Stimulated activated CD8-positive, alpha-beta memory T cell treated with anti-CD3 and anti-CD28 coated beads, Interleukin-2, amount 100 ng/mL, for 1 hour (primary cell): Measurements from ENCODE around the gene ASXL1.
"Not testable (repeated sequence)": the region's sequence is repeated elsewhere in the genome, so short reads cannot be mapped to it uniquely, and the experiment has no call there.

ENCODE experiments used
- DNase-seq, 2 donors: peaks; one replicate each; pipeline ENCODE4 v3.0.0-alpha.2; 2020; ENCODE audit warnings: low read depth in 2 of 2

ASXL1 gene

DNA sequence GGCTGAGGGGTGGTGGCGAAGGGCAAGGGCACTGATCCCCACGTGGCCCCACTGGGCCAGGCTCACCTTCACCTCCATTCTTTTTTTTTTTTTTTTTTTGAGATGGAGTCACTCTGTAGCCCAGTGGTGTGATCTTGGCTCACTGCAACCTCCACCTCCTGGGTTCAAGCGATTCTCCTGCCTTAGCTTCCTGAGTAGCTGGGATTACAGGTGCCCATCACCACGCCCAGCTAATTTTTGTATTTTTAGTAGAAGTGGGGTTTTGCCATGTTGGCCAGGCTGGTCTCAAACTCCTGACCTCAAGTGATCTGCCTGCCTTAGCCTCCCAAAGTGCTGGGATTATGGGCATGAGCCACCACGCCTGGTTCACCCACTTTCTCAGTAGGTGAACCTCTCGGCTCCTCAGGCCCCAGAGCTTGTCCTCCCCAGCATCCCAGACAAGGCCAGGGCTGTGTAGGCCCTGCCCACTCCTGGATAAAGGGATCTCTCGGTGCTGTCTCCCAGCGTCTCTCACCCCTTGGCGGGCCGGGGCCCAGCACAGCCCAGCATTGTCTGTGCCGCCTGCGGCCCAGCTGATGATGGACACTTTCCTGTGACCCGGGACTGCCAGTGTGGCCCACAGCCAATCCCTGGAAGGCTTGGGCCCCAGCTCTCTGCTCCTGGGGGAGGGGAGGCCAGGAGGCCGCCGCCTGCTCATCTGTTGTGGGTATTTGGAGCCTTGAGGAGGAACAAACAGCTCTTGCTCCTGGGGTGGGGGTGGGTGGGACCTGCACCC is 108.0 kb downstream of the ASXL1 start:
- DNase-seq = not testable (repeated sequence)

DNA sequence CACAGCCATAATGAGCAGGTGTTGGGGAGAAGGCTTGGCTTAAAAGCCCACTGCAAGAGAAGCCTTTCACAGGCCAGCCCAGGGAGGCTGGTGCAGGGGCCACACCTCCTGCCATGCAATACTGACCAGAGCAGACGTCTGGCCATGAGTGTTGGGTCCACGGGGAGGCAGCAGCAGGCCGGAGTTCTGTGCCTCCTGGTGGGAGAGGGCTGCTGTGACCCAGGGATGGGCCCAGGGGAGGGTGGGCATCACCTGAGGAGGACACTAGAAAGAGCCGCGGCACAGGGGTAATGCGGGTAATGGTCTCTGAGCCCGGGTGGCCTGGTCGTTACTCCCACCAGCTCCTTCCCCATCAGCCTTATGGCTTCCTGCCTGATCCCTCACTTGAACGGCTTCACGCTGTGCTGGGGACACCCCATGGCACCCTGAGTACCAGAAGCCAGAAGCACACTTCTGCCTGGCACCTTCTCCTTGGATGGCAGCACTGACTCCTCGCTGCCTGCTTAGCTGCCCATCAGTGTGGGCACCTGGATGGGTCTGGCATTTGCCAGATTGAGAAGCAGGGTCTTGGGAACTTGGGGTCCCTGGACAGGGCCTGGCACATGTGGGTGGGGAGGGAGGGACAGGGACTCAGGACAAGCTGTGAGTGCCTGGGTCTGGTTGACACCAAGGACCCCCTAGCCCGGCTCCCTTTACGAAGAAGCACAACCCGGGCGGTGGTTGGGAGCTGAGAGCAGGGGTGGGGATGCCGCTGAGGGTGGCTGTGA is 108.8 kb downstream of the ASXL1 start:
- no peak for DNase-seq

DNA sequence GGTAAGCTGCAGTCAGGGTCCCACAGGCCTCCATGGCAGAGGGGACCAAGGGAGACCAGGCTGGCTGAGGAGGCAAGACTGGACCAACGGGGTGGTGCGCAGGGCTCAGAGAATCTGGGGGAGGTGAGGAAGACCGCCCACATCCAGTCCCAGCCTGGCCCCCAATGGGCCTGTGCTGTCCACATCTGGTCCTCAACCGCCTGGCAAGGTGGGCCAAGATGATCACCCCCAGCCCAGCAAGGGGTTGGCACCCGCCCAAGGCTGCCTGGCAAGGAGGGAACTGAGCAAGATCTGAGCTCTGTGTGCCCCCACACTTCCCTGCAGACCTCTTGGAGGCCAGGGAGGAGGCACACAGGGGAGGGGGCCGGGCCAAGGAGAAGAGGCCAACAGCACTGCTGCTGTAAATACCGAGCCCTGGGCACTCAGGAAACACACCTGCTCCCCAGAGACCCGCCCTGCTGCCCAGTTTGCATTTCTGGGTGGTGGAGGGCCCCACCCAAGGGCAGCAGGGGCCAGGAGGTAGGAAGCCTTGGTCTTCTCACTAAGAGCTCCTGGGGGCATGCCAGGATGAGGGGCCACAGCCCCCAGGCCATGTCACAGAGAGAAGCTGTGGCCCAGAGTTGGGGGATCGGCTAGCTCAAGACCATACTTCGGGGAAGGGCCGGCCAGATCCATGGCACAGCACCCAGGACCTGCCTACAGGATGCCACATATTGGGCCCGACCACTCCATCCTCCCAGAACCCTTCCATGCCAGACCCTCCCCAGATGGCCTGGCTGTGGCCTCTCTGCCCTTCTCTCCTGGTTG is 109.6 kb downstream of the ASXL1 start:
- no peak for DNase-seq

DNA sequence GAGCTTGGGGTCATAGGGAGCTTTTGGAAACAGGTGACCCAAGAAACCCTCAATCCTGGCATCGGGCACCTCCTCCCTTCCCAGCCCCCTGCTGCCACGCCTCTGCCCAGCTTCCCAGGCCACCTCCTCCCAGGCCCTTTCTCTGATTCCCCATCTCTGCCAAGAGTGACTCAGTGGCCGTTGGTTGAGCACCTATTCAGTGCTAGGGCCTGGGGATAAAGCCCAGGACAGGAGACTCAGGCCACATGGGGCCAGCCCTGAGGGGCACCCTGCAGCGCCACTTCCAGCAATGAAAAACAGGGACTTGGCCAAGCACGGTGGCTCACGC is 110.1 kb downstream of the ASXL1 start:
- no peak for DNase-seq

DNA sequence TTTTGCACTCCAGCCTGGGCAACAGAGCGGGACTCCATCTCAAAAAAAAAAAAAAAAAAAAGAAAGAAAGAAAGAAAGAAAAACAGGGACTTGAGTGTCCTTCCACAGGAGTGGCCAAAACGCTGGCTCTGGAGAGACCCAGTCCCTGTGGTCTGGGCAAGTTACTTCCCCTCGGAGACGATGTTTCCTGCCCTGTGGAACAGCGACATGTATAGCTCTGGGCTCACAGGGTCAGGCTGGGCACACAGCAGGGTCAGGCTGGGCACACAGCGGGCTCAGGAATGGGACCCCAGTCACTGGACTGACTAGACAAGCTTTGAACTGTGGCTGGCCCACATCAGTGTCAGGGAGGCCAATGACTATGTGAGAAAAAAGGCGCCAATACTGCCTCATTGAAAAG is 110.7 kb downstream of the ASXL1 start:
- no peak for DNase-seq

DNA sequence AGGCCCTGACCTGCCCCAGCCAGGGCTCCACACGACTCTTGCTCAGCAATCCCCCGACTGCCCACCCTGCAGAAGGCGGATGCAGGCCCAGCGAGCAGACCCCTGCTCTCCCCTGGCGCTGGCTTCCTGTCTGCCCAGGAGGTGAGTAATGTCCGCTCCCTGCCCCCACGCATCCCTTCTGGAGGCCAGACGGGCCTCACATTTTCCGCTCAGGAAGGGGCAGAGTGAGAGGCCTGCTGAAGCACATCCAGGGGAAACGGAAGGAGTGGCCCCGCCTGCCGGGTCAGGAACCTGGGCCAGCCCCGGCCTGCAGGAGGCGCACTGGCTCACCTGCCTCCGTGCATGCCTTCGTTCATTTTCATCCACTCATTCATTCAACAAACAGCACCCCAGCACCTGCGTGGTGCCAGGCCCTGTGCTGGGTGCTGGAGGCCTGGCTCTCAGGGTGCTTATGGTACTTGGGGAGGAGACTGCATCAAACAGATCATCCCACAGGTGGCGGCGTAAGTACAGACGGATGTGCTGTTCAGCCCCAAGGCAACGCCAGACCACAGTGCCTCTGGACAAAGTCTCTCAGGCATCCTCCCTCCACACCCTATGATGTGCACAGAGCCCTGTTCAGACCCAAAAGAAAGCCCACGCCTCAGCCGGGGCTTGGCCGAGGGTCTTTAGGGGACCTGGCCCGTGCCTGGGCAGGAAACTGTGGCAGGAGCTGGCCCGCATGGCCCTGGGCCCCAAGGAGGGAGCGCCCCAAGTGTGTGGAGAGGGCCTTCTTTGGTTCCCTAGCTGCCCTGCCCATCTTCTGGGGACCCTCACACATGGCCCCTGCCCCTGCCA is 112.1 kb downstream of the ASXL1 start:
- DNase-seq = no peak

DNA sequence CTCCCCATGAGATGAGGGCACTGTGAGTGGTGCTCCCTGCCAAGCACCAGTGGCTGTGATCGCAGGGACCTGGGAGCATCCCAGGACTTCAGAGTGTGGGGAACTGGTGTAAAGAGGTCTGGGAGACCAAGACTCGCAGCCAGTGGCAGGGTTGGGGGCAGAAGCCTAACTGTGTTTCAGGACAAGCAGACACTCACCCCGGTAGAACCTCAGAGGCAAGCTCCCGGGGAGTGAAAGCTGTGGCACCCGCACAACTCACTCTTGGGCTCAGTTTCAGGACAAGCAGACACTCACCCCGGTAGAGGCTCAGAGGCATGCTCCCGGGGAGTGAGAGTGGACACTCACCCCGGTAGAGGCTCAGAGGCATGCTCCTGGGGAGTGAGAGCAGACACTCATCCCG is 112.8 kb downstream of the ASXL1 start:
- no peak for DNase-seq

DNA sequence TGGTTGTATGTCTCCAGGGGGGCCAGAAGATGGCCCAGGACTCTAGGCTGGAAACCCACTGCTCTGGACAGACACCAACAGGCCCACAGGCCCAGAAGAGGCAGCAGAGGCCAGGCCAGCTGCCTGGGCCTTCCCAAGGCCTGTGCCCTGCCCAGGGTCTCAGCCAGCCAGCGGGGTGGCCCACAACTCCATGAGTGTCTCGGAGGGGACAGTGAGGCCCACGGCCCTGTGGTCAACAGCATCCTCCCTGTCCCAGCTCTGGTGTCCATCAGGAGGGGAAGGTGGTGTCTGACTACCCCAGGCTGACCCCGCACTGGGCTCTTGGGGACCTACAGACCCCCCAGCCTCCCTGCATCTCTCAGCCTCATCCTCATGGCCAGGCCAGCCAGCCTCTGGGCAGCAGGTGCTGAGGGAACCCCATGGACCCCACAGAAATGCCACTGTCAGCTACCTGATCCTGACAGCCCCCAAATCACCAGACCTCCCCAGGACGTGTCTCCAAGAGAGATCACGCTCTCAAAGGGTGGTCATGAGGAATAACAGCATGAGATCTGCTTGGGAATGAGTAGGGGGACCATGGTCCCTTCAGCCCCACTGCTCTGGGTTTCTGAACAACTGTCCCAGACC is 114.6 kb downstream of the ASXL1 start:
- DNase-seq = no peak

DNA sequence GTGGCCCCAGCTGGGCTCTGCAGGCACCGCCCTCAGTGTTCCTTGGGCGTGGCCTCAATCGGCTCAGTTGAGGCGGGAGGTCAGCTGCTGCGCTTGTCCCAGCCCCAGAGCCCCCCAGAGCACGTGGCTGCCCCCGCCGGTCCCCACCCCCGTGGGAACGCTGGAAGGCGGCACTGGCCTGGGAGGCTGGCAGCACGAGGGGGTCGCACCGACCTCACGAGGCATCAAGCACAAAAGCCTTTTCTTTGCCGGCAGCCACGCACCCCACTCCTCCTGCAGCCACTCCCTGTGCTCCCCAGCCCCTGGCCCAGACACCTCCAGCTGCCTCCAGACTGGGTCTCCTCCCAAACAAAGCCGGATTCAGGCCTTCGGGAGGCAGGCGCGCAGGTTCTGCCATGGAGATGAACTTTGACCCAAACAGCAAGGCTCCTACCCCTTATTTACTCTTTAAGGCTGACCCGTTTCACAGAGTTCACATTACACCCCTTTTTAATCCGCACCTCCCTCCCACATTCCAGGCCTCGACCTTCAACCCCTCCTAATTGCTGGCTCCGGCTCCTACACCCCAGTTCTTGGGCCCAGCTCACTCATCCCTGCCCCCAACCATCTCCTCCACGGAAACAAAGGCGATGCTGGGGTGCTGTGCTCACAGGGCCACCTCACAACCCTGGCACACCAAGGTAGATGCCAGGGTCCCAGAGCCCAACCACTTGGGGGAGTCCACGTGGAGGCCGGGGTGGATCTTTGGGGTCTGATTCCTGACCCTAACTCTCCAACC is 115.3 kb downstream of the ASXL1 start:
- DNase-seq = no peak

DNA sequence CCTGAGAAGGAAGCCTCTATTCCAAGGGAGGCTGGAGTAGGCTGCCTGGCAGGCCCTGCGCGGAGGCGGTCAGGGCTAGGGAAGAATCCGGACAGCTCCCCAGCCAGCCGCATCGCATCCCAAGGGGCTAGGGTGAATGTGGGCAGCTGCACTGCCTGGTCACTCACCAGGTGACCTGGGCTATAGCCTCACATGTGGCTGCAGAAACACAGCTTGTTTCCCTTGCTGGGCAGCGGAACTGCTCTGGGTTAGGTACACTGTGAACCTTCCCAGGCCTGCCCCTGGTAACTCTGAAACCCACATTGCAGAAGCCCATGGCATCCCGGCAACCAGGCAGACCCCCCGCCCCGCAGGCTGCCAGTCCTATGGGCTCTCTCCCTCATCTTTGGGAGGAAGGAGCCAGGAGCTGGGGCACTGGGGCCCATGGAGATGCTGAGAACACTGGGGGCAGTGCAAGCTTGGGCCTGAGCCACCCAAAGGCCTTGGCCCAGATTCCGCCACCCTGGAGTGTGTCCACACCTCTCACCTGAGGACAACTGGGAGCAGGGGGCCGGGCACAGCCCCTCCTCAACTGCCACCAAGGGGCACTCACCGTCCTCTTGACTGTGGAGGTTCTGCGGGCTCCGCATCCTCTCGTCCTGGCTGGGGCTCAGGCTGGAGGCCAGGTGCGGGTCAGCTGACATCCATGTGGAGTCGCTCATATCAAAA is 116.0 kb downstream of the ASXL1 start:
- no peak for DNase-seq

DNA sequence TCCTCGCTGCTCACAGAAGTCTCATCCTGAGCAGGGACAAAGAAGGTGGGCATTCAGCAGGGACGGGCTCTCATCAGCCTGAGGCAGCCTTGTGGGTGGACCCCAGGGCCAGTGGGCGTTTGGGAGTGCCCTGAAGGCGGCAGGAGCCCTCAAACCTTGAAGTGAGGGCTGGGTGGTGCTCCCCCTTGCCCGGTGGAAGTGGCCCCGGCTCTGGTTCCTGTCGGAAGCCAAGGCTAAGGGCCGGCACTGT is 116.5 kb downstream of the ASXL1 start:
- DNase-seq = no peak

DNA sequence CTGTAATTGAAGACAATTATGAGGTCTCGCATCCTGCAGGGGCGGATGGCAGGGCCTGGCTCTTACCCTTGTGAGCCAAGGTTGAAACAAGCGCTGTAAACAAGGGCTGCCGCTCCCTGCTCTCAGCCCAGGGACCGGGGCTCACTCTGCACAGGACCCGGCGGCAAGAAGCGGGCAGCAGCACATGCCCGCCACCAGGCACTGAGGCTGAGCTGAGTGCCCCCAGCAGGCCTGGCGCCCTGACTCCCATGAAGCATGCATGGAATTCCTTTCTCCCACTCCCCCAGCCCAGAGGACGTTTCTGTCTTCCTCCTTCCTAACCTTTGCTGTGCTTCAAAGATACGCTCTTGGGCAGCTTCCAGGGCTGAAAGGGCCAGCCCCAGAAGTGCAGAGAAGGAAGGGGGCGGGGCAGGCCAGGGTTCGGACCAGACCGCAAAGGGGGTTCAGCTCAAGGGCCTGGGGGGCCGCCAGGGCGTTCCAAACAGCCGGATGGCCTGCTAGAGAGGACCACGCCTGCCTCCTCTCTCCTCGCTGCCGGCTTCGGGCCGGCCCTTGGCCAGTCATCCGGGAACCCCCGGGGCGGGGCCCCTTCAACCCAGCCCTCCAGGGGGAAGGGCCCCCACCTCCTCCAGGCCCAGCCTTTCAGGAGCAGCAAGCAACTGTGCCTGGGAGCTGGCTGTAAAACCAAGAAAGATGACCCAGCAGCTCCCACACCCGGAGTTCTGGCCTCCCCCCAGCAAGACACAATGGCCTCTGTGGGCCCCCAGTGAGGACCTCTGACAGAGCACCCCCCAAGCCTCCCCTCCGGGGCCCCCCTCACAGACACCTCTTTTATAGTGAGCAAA is 117.1 kb downstream of the ASXL1 start:
- DNase-seq = no peak

DNA sequence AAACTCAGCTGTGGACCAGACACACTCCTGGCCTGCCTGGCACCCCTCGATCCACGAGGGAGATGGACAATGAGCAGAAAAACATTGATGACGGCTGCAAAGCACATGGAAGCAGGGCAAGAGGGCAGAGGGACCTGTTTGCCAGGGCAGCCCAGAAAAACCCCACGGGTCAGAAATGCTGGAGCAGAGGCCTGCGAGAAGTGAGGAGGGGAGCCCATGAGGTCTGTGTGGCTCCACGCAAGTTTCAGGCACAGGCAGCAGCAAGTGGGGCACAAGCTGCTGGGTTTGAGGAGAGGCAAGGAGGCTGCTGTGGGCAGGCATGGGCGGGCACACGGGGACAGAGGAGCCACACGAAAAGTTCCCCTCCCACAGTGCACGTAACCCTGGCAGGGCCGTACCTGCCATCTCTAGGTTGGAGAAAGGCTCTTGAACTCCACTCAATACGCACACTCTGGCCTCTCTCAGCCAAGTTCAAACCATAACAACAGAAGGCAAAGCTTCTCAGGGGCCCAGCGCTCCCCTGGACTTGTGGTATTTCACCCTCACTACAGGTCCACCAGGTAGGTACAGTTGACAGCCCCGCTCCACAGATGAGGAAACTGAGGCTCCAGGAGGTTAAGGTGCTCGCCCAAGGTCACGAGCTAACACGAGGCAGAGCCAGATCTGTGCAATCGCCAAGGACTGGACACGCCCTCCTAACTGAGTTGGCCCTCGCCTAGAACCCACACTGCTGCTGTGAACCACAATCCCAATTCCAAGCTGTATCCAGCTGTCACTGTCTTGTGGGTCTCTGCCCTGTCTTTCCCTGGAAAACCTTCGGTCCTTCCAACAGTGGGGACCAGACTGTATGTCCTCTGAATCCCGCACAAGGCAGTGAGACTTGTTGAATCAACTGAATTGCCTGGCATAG is 118.8 kb downstream of the ASXL1 start:
- DNase-seq = no peak

DNA sequence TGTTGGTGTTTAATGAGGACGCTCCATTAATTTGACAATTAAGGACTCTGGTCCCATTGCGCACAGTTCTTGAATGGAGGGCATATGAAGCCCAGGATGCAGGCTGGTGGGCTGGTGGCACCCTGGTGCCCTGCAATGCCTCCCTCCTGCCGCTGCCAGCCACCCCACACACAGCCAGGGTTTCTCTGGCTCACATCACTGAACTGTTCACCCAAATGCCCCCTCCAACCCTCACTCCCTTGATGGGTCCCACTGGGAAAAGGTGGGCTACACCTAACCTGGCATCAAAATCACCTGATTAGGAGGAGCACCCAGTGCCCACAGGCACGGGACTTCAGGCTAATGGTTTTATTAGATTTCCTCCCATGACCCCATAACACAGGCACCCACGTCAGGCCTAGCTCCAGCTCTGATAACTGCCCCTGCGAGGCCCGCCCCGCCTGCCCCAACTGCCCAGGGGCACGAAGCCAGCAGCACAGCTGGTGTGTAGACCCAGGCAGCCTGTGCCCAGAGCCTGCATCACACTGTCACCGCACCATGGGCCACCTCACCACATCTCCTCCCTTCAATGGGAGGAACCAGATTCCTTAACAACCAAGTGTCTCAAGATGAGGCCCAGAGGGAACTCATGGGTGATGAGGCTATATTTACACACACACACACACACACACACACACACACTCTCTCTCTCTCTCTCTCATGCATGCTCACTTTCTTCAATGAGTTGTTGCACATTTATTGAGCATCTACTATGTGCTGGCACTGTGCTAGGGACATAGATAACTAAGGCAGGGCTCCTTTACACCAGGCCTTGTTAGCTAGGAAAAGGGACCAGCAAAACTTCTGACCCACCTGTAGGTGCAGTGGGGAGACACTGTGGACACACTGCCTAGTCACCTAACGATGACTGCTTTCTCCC is 119.7 kb downstream of the ASXL1 start:
- no peak for DNase-seq

DNA sequence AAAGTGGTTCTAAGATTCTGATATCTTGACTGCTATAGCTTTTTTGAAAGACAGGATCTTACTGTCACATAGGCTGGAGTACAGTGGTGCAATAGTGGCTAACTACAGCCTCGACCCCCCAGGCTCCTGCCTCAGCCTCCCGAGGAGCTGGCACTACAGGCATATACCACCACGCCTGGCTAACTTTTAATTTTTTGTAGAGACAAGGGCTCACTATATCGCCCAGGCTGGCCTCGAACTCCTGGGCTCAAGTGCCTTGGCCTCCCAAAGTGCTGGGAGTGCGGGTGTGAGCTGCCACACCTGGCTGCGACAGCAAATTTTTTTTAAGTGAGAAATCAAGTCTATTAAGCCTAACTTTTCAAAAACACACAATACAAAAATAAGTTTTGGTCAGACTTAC is 120.4 kb downstream of the ASXL1 start:
- no peak for DNase-seq

DNA sequence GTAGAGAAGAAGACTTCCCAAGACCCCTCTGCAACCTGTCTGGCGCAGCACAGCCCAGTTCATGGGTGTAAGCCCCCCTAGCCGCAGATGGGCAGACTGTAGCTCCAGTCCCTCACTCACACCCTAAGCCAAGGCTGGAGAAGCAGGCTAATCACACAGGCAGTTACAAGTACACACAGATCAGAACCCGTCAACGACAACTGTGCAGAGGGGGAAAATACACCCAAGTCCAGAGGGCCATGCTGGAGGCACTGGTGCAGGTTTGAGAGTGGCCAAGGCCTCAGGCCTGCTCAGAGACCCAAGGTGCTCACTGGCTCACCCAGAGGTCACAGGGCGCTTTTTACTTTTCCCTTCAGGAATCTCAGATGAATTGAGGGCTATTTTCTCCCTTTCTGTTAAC is 120.9 kb downstream of the ASXL1 start:
- DNase-seq = no peak

DNA sequence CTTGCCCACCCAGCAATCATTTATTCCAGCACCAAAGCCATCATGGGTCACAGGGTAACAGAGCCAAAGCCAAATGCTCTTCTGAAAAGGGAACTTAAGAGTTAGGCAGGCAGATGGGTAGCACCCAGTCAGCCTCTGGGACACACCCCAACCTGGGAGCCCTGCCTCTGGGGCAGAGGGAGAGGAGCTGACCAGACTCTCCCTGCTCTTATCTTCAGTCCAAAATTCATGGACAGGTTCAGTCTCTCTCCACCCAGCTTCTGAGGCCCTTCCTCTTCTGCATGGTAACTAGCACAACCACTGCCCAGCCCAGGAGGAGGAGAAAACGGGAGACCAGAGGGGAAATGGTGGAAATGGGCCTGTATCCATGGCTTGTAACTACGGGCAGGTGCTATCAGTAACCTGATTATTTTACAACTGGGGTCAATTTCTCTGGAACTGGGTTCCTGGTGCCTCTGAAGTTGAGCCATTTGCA is 121.6 kb downstream of the ASXL1 start:
- DNase-seq = no peak
